ENCODE results near the gene SMPD3.

DNA sequence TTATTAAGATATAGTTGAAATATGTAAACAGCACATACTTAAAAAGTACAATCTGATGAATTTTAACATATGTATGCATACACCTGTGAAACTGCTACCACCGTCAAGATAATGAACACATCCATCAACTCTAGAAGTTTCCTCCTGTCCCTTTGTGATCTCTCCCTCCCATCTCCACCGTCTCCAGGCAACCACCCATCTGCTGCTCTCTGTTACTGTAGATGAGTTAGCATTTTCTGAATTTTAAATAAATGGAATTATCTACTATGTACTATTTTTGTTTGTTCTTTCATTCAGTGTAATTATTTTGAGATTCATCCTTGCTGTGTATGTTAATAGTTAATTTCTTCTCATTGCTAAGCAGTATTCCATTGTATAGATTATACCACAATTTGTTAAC lies 40.2 kb upstream of the SMPD3 start:
- TF ChIP-seq, protein P1, sequence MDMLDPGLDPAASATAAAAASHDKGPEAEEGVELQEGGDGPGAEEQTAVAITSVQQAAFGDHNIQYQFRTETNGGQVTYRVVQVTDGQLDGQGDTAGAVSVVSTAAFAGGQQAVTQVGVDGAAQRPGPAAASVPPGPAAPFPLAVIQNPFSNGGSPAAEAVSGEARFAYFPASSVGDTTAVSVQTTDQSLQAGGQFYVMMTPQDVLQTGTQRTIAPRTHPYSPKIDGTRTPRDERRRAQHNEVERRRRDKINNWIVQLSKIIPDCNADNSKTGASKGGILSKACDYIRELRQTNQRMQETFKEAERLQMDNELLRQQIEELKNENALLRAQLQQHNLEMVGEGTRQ (IDR thresholded peaks at IDR 0.05; ENCODE audit: low read depth, low read length), result no peak
- TF ChIP-seq CTCF (conservative IDR thresholded peaks at IDR 0.05; ENCODE audit: low read depth, low read length), result no peak
- no peak for TF ChIP-seq MAFK (IDR thresholded peaks at IDR 0.05; ENCODE audit: low read depth, low read length)
- no peak for TF ChIP-seq SMC3 (IDR thresholded peaks at IDR 0.05; ENCODE audit: low read depth, low read length)
- TF ChIP-seq RCOR1 (IDR thresholded peaks at IDR 0.05; ENCODE audit: insufficient replicate concordance, low read length), result no peak
- no peak for TF ChIP-seq RAD21 (IDR thresholded peaks at IDR 0.05; ENCODE audit: low read length)
- no peak for TF ChIP-seq CHD1 (IDR thresholded peaks at IDR 0.05; ENCODE audit: low read depth, low read length)
- no peak for TF ChIP-seq POLR2A (IDR thresholded peaks at IDR 0.05; ENCODE audit: low read depth, low read length)

Data from IMR-90 (cell line).